Breast epithelium (tissue), 4 donors: Measurements from ENCODE around the gene TLE1. TPM values are rescaled to one million over a fixed set of nuclear protein-coding genes. Genes with fewer than 3 reads are reported as not detected.

Experiments
- DNase-seq, 2 donors: peaks; one replicate each; pipeline ENCODE4 v3.0.0-alpha.2; 2019; ENCODE audit warnings: low spot score in 2 of 2
- H3K27ac ChIP-seq, 2 donors: fragments of 200-600 bp; sonication (generic) in 1 of 2; one replicate each; pipeline ENCODE4 v1.5.1; 2016 to 2019; ENCODE audit warnings: mild to moderate bottlenecking in 1 of 2
- H3K27me3 ChIP-seq, 2 donors: fragments of 200-600 bp; sonication (generic) in 1 of 2; one replicate each; pipeline versions ENCODE4 v1.5.1 to v1.6.0; 2017 to 2019; ENCODE audit warnings: control low read depth in 1 of 2, mild to moderate bottlenecking in 1 of 2
- H3K36me3 ChIP-seq: fragments of 200-600 bp; one replicate; pipeline ENCODE4 v1.5.1; 2019
- H3K4me1 ChIP-seq, 2 donors: fragments of 200-600 bp; sonication (generic); one replicate each; pipeline ENCODE4 v1.5.1; 2016 to 2019; ENCODE audit warnings: control low read depth in 1 of 2
- H3K4me3 ChIP-seq, 3 donors: fragments of 200-600 bp; sonication (generic); 1 replicate in 2 of 3; 2 replicates in 1 of 3; pipeline ENCODE4 v1.5.1; 2016 to 2019; ENCODE audit warnings: mild to moderate bottlenecking in 3 of 3, moderate library complexity in 2 of 3
- H3K9me3 ChIP-seq, 2 donors: fragments of 200-600 bp; sonication (generic) in 1 of 2; one replicate each; pipeline ENCODE4 v1.5.1; 2016 to 2019; ENCODE audit warnings: control low read depth in 1 of 2
- CTCF ChIP-seq, 3 donors: fragments of 450-650 bp; IDR thresholded peaks; one replicate each; pipeline ENCODE4 v1.5.1; 2016 to 2017; ENCODE audit warnings: antibody characterized with exemption in 3 of 3, mild to moderate bottlenecking in 3 of 3, moderate library complexity in 3 of 3
- POLR2A ChIP-seq: fragments of 450-650 bp; IDR thresholded peaks from one replicate; pipeline ENCODE4 v1.6.1; 2016; ENCODE audit warnings: antibody characterized with exemption, mild to moderate bottlenecking, moderate library complexity
- POLR2AphosphoS5 ChIP-seq, 3 donors: sonication (generic); formaldehyde crosslinking; IDR thresholded peaks; one replicate each; pipeline ENCODE4 v1.6.1; 2017; ENCODE audit warnings: antibody characterized with exemption in 3 of 3
- intact Hi-C: fragments of 100-400 bp; cut with DNase I; formaldehyde crosslinking; loops from one replicate; pipeline ENCODE4 v1.15.1; 2023; ENCODE audit warnings: low total_unique reads
- total RNA-seq, 3 donors: library from RNA; depleted of rRNA; stranded (reverse); fragments of >200 nt; gene quantifications; one replicate each; pipeline ENCODE4 v1.1.0, GENCODE V29; 2016

The TLE1 gene
- total RNA-seq, 3 donors from 2014 or later, result 41.1 to 52.1 (median 47.4) TPM

DNA sequence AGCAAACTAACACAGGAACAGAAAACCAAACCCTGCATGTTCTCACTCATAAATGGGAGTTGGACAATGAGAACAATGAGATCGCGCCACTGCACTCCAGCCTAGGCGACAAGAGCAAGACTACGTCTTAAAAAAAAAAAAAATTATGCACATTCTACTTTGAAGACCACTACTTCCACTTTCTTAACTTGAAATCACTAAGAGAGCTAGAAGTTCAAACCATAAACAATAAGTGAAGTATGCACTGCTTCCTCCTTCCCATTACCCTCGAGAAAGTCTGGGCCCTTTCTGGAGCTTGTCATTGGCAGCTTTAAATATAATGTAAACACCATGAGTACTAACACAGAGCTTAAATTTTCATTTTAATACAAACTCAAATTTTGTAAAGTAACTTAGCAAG lies 94.9 kb downstream of the TLE1 start:
- Histone ChIP-seq H3K27me3 (no peaks in the 10 kb centered on the region), H3K27ac (no peak overlapping the region), H3K4me3 (no peak overlapping the region), H3K9me3 (no peaks in the 10 kb centered on the region), H3K36me3 (no peaks in the 10 kb centered on the region), H3K4me1 (no peaks in the 10 kb centered on the region)
- TF ChIP-seq POLR2A (no peak), POLR2AphosphoS5 (IDR thresholded peaks at IDR 0.05) (no peak), CTCF (IDR thresholded peaks at IDR 0.05) (no peak)
- intact Hi-C loops, result no loop called here
- no peak for DNase-seq

DNA sequence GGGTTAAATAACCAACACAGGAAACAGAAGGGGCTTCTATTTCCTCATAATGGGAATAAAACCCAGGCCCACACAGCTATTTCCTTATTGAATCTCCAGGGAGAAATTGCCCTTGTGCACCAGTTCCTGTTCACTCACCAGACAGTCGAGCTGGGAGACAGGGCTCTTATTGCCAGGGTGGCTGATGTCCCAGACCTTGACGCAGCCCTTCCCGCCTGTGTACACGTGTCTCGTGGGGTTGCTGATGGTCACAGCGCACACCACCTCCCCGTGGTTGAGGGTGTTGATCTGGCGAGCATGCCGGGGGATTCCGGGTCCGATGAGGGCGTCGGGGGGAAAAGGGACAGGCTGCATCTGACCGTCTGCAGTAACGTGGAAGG lies 96.5 kb downstream of the TLE1 start:
- no peak overlapping the region for H3K4me3 ChIP-seq
- DNase-seq, result no peak
- intact Hi-C loops, result no loop called here
- no peaks in the 10 kb centered on the region for H3K27me3 ChIP-seq
- no peaks in the 10 kb centered on the region for H3K9me3 ChIP-seq
- no peak overlapping the region for H3K27ac ChIP-seq
- H3K36me3 ChIP-seq, result no peaks in the 10 kb centered on the region
- H3K4me1 ChIP-seq, result no peaks in the 10 kb centered on the region
- TF ChIP-seq POLR2AphosphoS5 (IDR thresholded peaks at IDR 0.05) (no peak), CTCF (IDR thresholded peaks at IDR 0.05) (no peak), POLR2A (no peak)

DNA sequence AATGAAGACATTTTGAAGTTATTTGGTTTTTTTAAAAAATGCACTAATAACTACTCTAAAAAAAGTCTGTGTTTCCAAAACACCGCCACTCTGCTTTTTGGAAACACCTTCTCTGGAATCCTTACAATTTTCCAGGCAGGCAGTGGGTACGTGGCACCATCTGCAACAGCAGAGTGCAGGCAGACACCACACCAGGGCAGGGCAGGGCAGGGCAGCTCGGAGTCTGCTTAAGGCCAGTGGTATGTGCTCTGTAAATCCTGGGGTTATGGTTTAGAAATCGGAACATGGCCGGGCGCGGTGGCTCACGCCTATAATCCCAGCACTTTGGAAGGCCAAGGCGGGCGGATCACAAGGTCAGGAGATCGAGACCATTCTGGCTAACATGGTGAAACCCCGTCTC lies 97.6 kb downstream of the TLE1 start:
- H3K36me3 ChIP-seq, result no peaks in the 10 kb centered on the region
- no peaks in the 10 kb centered on the region for H3K4me1 ChIP-seq
- no peaks in the 10 kb centered on the region for H3K9me3 ChIP-seq
- no peak for DNase-seq
- TF ChIP-seq CTCF (IDR thresholded peaks at IDR 0.05) (no peak), POLR2AphosphoS5 (IDR thresholded peaks at IDR 0.05) (no peak), POLR2A (no peak)
- no peak overlapping the region for H3K27ac ChIP-seq
- intact Hi-C loops, result no loop called here
- no peak overlapping the region for H3K4me3 ChIP-seq
- no peaks in the 10 kb centered on the region for H3K27me3 ChIP-seq

DNA sequence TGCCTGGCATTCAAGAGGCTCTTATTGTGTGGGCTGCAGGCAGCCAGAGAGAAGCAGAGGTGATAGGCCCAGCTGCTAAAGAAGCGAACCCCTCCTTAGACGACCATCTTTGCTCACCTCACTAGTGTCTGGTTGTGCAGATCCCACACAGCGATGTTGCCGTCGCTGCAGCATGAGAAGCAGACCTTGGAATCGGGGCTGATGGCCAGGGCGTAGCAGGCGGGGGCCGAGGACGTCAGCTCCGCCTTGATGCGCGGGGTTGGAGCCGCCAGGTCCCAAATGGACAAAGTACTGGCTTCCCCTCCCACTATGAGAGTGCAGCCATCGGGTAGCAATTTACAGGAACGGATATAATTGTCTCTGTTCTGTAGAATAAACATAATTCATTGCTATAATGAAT lies 98.7 kb downstream of the TLE1 start:
- Histone ChIP-seq H3K27ac (no peak overlapping the region), H3K4me3 (no peak overlapping the region), H3K27me3 (no peaks in the 10 kb centered on the region), H3K36me3 (no peaks in the 10 kb centered on the region), H3K9me3 (no peaks in the 10 kb centered on the region), H3K4me1 (no peaks in the 10 kb centered on the region)
- intact Hi-C loops, result no loop called here
- no peak for DNase-seq
- TF ChIP-seq POLR2A (no peak), POLR2AphosphoS5 (IDR thresholded peaks at IDR 0.05) (no peak), CTCF (IDR thresholded peaks at IDR 0.05) (no peak)

DNA sequence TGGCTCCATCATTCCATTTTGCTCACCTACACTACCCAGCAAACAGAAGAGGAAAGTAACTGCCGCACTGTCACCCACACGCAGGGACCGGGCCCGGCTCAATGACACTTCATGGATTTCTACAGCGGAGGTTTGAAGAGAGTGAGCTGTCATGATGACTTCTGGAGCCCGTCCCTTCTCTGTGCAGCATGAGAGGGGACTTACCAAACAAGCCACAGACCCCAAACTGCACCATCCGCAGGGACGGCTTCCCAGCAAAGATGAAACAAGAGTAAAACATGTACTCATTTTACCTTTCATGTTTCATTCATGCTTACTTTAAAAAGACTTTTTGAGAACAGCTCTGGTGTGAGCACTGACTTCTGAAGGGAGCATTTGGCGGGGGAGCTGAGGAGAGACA lies 99.5 kb downstream of the TLE1 start:
- Histone ChIP-seq H3K27ac (no peak overlapping the region), H3K27me3 (no peaks in the 10 kb centered on the region), H3K9me3 (no peaks in the 10 kb centered on the region), H3K4me3 (no peak overlapping the region), H3K36me3 (no peaks in the 10 kb centered on the region), H3K4me1 (no peaks in the 10 kb centered on the region)
- intact Hi-C loops, result no loop called here
- no peak for DNase-seq
- TF ChIP-seq POLR2AphosphoS5 (IDR thresholded peaks at IDR 0.05) (no peak), CTCF (IDR thresholded peaks at IDR 0.05) (no peak), POLR2A (no peak)
